HL-60 (cell line): ENCODE data around the gene CCDC85C.

ENCODE experiments used
- DNase-seq, 2 experiments: peaks; one replicate each; pipeline ENCODE4 v3.0.0-alpha.2; 2010 to 2020; ENCODE audit warnings: low read depth in 1 of 2, low spot score in 1 of 2
- H3K27ac ChIP-seq: fragments of 250-450 bp; sonication (Bioruptor Pico); replicated peaks from 2 replicates; pipeline ENCODE4 v1.5.1; 2020; ENCODE audit warnings: mild to moderate bottlenecking, moderate library complexity
- H3K27me3 ChIP-seq: fragments of 250-450 bp; sonication (Bioruptor Pico); 2 replicates; pipeline ENCODE4 v1.5.1; 2021; ENCODE audit warnings: mild to moderate bottlenecking, moderate library complexity; ENCODE audit not compliant: insufficient read depth, poor library complexity, severe bottlenecking
- H3K4me3 ChIP-seq: replicated peaks from 2 replicates; pipeline ENCODE4 v1.5.1; 2011; ENCODE audit warnings: mild to moderate bottlenecking, control low read depth, low read length; ENCODE audit not compliant: insufficient read depth
- GABPA ChIP-seq: IDR thresholded peaks from 2 replicates; pipeline ENCODE4 v1.6.1; 2012; ENCODE audit warnings: low read depth
- POLR2AphosphoS5 ChIP-seq: IDR thresholded peaks from 2 replicates; pipeline ENCODE4 v1.6.1; 2012; ENCODE audit warnings: low read depth
- SPI1 ChIP-seq: IDR thresholded peaks from 2 replicates; pipeline ENCODE4 v1.6.1; 2012; ENCODE audit warnings: low read depth, mild to moderate bottlenecking, borderline replicate concordance
- TF ChIP-seq, protein P1 (sequence below): IDR thresholded peaks from 2 replicates; pipeline ENCODE4 v1.6.1; 2012; ENCODE audit warnings: low read depth; ENCODE audit not compliant: insufficient replicate concordance
- TF ChIP-seq, protein P2 (sequence below): IDR thresholded peaks from one replicate; pipeline ENCODE4 v1.5.1; 2011; ENCODE audit warnings: low read length, control low read depth, inconsistent platforms; ENCODE audit not compliant: insufficient read depth

The CCDC85C gene

DNA sequence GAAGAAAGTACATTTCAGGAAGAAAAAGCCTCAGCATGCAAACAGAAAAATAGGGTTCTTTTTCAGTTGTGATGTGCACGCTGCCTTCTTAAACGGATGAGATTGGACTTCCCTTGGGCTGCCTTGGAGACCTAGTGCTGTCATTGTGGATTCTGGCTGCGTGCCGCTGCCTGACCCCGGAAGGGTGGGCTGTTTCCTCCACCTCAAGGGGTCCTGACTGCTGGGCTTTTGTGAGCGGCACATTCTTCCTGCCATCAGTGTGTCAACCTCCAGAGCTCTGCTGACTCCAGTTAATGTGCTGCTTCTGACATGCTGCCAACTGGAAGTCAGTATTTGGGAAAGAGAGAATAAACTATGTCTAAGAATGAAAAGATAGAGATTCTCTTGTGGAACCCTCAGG, 97.7 kb downstream of the CCDC85C start:
- H3K27me3 ChIP-seq: no peaks in the 10 kb centered on the region
- no peak for DNase-seq
- TF ChIP-seq, protein P1, sequence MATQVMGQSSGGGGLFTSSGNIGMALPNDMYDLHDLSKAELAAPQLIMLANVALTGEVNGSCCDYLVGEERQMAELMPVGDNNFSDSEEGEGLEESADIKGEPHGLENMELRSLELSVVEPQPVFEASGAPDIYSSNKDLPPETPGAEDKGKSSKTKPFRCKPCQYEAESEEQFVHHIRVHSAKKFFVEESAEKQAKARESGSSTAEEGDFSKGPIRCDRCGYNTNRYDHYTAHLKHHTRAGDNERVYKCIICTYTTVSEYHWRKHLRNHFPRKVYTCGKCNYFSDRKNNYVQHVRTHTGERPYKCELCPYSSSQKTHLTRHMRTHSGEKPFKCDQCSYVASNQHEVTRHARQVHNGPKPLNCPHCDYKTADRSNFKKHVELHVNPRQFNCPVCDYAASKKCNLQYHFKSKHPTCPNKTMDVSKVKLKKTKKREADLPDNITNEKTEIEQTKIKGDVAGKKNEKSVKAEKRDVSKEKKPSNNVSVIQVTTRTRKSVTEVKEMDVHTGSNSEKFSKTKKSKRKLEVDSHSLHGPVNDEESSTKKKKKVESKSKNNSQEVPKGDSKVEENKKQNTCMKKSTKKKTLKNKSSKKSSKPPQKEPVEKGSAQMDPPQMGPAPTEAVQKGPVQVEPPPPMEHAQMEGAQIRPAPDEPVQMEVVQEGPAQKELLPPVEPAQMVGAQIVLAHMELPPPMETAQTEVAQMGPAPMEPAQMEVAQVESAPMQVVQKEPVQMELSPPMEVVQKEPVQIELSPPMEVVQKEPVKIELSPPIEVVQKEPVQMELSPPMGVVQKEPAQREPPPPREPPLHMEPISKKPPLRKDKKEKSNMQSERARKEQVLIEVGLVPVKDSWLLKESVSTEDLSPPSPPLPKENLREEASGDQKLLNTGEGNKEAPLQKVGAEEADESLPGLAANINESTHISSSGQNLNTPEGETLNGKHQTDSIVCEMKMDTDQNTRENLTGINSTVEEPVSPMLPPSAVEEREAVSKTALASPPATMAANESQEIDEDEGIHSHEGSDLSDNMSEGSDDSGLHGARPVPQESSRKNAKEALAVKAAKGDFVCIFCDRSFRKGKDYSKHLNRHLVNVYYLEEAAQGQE: no peak
- no peak for TF ChIP-seq SPI1
- TF ChIP-seq POLR2AphosphoS5: no peak
- TF ChIP-seq, protein P2, sequence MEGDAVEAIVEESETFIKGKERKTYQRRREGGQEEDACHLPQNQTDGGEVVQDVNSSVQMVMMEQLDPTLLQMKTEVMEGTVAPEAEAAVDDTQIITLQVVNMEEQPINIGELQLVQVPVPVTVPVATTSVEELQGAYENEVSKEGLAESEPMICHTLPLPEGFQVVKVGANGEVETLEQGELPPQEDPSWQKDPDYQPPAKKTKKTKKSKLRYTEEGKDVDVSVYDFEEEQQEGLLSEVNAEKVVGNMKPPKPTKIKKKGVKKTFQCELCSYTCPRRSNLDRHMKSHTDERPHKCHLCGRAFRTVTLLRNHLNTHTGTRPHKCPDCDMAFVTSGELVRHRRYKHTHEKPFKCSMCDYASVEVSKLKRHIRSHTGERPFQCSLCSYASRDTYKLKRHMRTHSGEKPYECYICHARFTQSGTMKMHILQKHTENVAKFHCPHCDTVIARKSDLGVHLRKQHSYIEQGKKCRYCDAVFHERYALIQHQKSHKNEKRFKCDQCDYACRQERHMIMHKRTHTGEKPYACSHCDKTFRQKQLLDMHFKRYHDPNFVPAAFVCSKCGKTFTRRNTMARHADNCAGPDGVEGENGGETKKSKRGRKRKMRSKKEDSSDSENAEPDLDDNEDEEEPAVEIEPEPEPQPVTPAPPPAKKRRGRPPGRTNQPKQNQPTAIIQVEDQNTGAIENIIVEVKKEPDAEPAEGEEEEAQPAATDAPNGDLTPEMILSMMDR: no peak
- TF ChIP-seq GABPA: no peak
- H3K27ac ChIP-seq: no peak overlapping the region
- H3K4me3 ChIP-seq: no peak overlapping the region

DNA sequence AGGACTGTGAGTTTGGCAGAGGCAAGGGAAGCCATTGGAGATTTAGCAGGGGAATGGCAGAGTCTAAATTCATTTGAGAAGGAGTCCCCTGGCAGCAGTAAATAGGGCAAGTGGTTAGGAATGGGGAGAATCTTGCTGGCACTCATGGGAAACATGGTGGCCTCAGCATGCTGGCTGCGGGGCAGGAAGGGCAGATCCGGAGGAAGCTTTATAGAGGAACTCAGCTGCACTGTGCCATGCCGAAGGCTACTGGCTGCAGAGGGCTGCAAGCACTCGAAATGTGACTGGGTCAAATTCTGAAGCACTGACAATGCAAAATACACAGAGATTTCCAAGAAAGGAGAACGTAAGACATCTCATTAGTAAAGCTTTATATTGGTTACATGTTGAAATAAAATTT, 98.9 kb downstream of the CCDC85C start:
- Histone ChIP-seq H3K27me3 (no peaks in the 10 kb centered on the region), H3K4me3 (no peak overlapping the region), H3K27ac (no peak overlapping the region)
- no peak for DNase-seq
- TF ChIP-seq POLR2AphosphoS5 (no peak), GABPA (no peak), SPI1 (no peak)

DNA sequence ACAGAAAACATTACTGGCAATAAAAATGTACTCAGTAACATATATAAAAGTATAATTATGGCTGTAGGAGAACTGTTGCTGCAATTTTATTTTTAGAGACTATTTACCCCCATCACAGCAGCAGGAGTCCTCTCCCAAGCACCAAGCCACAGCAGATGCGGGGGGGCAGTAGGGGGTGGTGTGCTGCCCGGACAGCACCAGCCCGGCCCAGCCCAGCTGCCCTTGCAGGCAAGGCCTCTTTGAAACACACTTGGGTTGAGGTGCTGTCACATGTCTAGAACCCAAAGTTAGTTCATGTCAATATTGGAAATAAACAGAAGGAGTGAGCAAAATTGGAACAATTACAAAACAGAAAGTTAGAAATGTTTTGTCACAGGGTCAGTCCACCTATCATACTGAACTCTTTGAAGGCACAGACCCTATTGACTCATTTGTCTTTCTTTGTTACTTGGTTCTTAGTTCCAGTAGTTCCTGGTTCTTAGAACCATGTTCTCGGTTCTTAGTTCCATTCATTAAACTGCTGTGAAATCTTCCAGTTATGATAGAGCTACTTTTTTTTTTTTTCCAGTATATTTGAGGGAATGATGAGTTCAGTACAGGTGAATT, 100.1 kb downstream of the CCDC85C start:
- no peak overlapping the region for H3K4me3 ChIP-seq
- H3K27ac ChIP-seq: no peak overlapping the region
- TF ChIP-seq, protein P2: no peak
- TF ChIP-seq POLR2AphosphoS5: no peak
- TF ChIP-seq, protein P1: no peak
- no peak for TF ChIP-seq SPI1
- no peak for TF ChIP-seq GABPA
- no peak for DNase-seq
- no peaks in the 10 kb centered on the region for H3K27me3 ChIP-seq

DNA sequence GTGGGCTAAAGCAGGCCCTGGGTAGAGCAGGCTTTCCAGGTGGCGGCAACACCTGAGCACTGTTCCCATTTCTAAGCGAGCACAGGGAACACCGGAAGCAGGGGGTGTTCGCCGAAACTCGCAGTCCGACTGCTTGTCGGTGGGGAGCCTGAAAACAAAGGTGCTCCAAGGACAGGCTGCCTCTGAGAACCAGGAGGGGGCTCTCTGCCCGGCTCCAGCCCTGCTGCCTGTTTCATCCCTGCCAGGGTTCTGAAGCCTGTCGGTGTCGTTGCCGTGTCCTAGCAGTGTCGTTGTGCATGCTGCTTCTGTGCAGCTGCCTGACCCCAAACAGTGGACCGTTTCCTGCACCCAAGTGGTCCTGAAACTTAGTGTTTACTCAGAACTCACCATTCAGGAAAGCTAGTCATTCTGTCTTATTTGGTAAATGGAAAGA, 101.0 kb downstream of the CCDC85C start:
- no peak overlapping the region for H3K27ac ChIP-seq
- H3K27me3 ChIP-seq: no peaks in the 10 kb centered on the region
- H3K4me3 ChIP-seq: no peak overlapping the region
- TF ChIP-seq GABPA (no peak), SPI1 (no peak), POLR2AphosphoS5 (no peak)
- TF ChIP-seq, protein P1: no peak
- TF ChIP-seq, protein P2: no peak
- no peak for DNase-seq
